Activated naive CD4-positive, alpha-beta T cell treated with anti-CD3 and anti-CD28 coated beads, Interleukin-2, amount 10 ng/mL, durations not matched to agents 5 hours and 36 hours (primary cell): ENCODE data around the gene TICRR. TPM values are rescaled to one million over a fixed set of nuclear protein-coding genes. Genes with fewer than 3 reads are reported as not detected.

Source experiments
- total RNA-seq, 2 experiments: library from RNA; stranded (reverse); gene quantifications; one replicate each; pipeline ENCODE4 v1.2.3, GENCODE V29; 2021

The TICRR gene
- 10 to 100 TPM; 16.1 to 17.3 TPM for total RNA-seq

GRCh38 chr15:89575146-89575655 is at the start of gene TICRR:
Gene TICRR, plus strand, starts transcription at chr15:89575469. Its CDS starts 118 bp downstream, at chr15:89575587.

GRCh38 chr15:89654847-89655805 is 79.9 kb downstream of the TICRR start, which contains the start of gene KIF7:
Gene KIF7, minus strand, starts transcription at chr15:89655467. Its CDS starts 2,537 bp downstream, at chr15:89652930.

Other genes starting within 250 kb of the TICRR start
- gene POLG, start 240.6 kb upstream of the TICRR start, total RNA-seq = 100 to 1,000 TPM; 101 to 104 TPM
- gene RHCG, start 78.9 kb upstream of the TICRR start, total RNA-seq = not detected
- gene KIF7, start 80.0 kb downstream of the TICRR start, total RNA-seq = under 1 TPM; 0.07 to 0.08 TPM
- not detected for gene PLIN1, start 103.9 kb downstream of the TICRR start, total RNA-seq
- 1 to 10 TPM; 1.2 to 1.5 TPM for gene PEX11A, start 115.3 kb downstream of the TICRR start, total RNA-seq
- not detected for gene WDR93, start 115.3 kb downstream of the TICRR start, total RNA-seq
- gene MESP1, start 175.8 kb downstream of the TICRR start, total RNA-seq = 1 to 10 TPM; 1.2 to 1.4 TPM
- gene MESP2, start 200.9 kb downstream of the TICRR start, total RNA-seq = not detected
- gene ANPEP, start 239.4 kb downstream of the TICRR start, total RNA-seq = 1 to 10 TPM; 1.0 to 1.4 TPM